Esophagus muscularis mucosa (tissue), 4 donors: Measurements from ENCODE around the gene PRKAG2. TPM values are rescaled to one million over a fixed set of nuclear protein-coding genes. Genes with fewer than 3 reads are reported as not detected.

Experiments
- DNase-seq: peaks from one replicate; pipeline ENCODE4 v3.0.0-alpha.2; 2017; ENCODE audit errors: extremely low spot score
- H3K27ac ChIP-seq, 4 donors: fragments of 200-600 bp; sonication (generic); replicated peaks in 1 of 4; 1 replicate in 3 of 4; 2 replicates in 1 of 4; pipeline ENCODE4 v1.5.1; 2016 to 2019; ENCODE audit warnings: mild to moderate bottlenecking in 1 of 4
- H3K27me3 ChIP-seq, 4 donors: fragments of 200-600 bp; sonication (generic); one replicate each; pipeline versions ENCODE4 v1.5.1 to v1.6.0; 2016 to 2019
- H3K36me3 ChIP-seq, 4 donors: fragments of 200-600 bp; sonication (generic); one replicate each; pipeline ENCODE4 v1.5.1; 2016 to 2019
- H3K4me1 ChIP-seq, 4 donors: fragments of 200-600 bp; sonication (generic); one replicate each; pipeline ENCODE4 v1.5.1; 2016 to 2019
- H3K4me3 ChIP-seq, 4 donors: fragments of 200-600 bp; sonication (generic); 1 replicate in 2 of 4; 2 replicates in 2 of 4; pipeline ENCODE4 v1.5.1; 2016 to 2019; ENCODE audit warnings: mild to moderate bottlenecking in 4 of 4, moderate library complexity in 1 of 4
- H3K9me3 ChIP-seq, 4 donors: fragments of 200-600 bp; sonication (generic); 1 replicate in 3 of 4; 2 replicates in 1 of 4; pipeline ENCODE4 v1.5.1; 2016 to 2019
- CTCF ChIP-seq, 3 experiments: fragments of 200-600 bp in 2 of 3; fragments of 450-650 bp in 1 of 3; sonication (generic) in 2 of 3; IDR thresholded peaks; one replicate each; pipeline ENCODE4 v1.5.1; 2017 to 2019; ENCODE audit warnings: antibody characterized with exemption in 3 of 3, mild to moderate bottlenecking in 2 of 3, moderate library complexity in 1 of 3
- EP300 ChIP-seq: sonication (generic); formaldehyde crosslinking; IDR thresholded peaks from one replicate; pipeline ENCODE4 v1.6.1; 2017; ENCODE audit warnings: antibody characterized with exemption
- POLR2A ChIP-seq: fragments of 450-650 bp; IDR thresholded peaks from one replicate; pipeline ENCODE4 v1.6.1; 2017; ENCODE audit warnings: antibody characterized with exemption, moderate library complexity, mild to moderate bottlenecking, low read depth
- POLR2AphosphoS5 ChIP-seq, 2 donors: sonication (generic); formaldehyde crosslinking; IDR thresholded peaks; one replicate each; pipeline ENCODE4 v1.6.1; 2017; ENCODE audit warnings: antibody characterized with exemption in 2 of 2
- WGBS: methylation state at CpG from one replicate; pipeline ENCODE4 v1.1.5; 2018; 5-methylcytosine and 5-hydroxymethylcytosine counted together
- intact Hi-C: fragments of 100-400 bp; cut with DNase I; formaldehyde crosslinking; loops from one replicate; pipeline ENCODE4 v1.15.1; 2023
- total RNA-seq, 4 donors: library from RNA; depleted of rRNA; stranded (reverse); fragments of >200 nt; gene quantifications; one replicate each; pipeline versions ENCODE4 v1.1.0 to v1.2.1, GENCODE V29; 2016

PRKAG2 gene
- total RNA-seq, 4 donors from 2014 or later: 51.3 to 97.2 (median 77.5) TPM

- Histone ChIP-seq H3K9me3 (no peaks in the 10 kb centered on the region), H3K27ac (peak overlapping the region in 2 of 4 donors; percentile 86 to 93), H3K27me3 (no peaks in the 10 kb centered on the region), H3K4me1 (peaks cover 47 to 59% (median 57%) of the 10 kb centered on the region in 4 donors), H3K36me3 (no peaks in the 10 kb centered on the region), H3K4me3 (no peak overlapping the region)
- WGBS: 80% methylated on average over 18 of the region's 18 CpGs
- TF ChIP-seq POLR2A: no peak
- TF ChIP-seq CTCF (IDR thresholded peaks at IDR 0.05): no peak
- intact Hi-C loops: loop anchor here (5.0 to 10.0 kb wide), 5 partner anchors 132 to 392 kb away; no protein-coding TSS in a partner anchor
- no peak for DNase-seq
Measured at GRCh38 chr7:151758622-151759540, 118.0 kb downstream of the PRKAG2 start.

GRCh38 chr7:151757274-151757673, 119.6 kb downstream of the PRKAG2 start:
- TF ChIP-seq POLR2AphosphoS5 (IDR thresholded peaks at IDR 0.05) (no peak), CTCF (IDR thresholded peaks at IDR 0.05) (no peak), POLR2A (no peak), EP300 (no peak)
- DNase-seq: no peak
- intact Hi-C loops: loop anchor here (5.0 to 10.0 kb wide), 5 partner anchors 130 to 390 kb away; no protein-coding TSS in a partner anchor
- no peaks in the 10 kb centered on the region for H3K9me3 ChIP-seq
- WGBS: 35% methylated on average over 8 of the region's 8 CpGs
- H3K36me3 ChIP-seq: no peaks in the 10 kb centered on the region
- no peaks in the 10 kb centered on the region for H3K27me3 ChIP-seq
- peaks cover 51 to 63% (median 62%) of the 10 kb centered on the region in 4 donors for H3K4me1 ChIP-seq
- peak overlapping the region; percentile 84 to 93 (median 87) for H3K27ac ChIP-seq
- no peak overlapping the region for H3K4me3 ChIP-seq

GRCh38 chr7:151756866-151757265, 120.0 kb downstream of the PRKAG2 start:
- TF ChIP-seq EP300 (no peak), CTCF (IDR thresholded peaks at IDR 0.05) (no peak), POLR2AphosphoS5 (IDR thresholded peaks at IDR 0.05) (no peak), POLR2A (no peak)
- peak overlapping the region; percentile 84 to 93 (median 87) for H3K27ac ChIP-seq
- no peaks in the 10 kb centered on the region for H3K27me3 ChIP-seq
- H3K4me1 ChIP-seq: peaks cover 51 to 63% (median 62%) of the 10 kb centered on the region in 4 donors
- H3K36me3 ChIP-seq: no peaks in the 10 kb centered on the region
- WGBS: 71% methylated on average over 12 of the region's 13 CpGs
- intact Hi-C loops: loop anchor here (5.0 to 10.0 kb wide), 5 partner anchors 130 to 390 kb away; no protein-coding TSS in a partner anchor
- no peak for DNase-seq
- no peak overlapping the region for H3K4me3 ChIP-seq
- no peaks in the 10 kb centered on the region for H3K9me3 ChIP-seq

- TF ChIP-seq CTCF (IDR thresholded peaks at IDR 0.05) (no peak), POLR2A (no peak), POLR2AphosphoS5 (IDR thresholded peaks at IDR 0.05) (peak in 1 of 2 donors; percentile 35), EP300 (no peak)
- Histone ChIP-seq H3K4me1 (peaks cover 51 to 63% (median 62%) of the 10 kb centered on the region in 4 donors), H3K27me3 (no peaks in the 10 kb centered on the region), H3K4me3 (no peak overlapping the region), H3K27ac (peak overlapping the region; percentile 84 to 93 (median 87)), H3K36me3 (no peaks in the 10 kb centered on the region), H3K9me3 (no peaks in the 10 kb centered on the region)
- DNase-seq: no peak
- WGBS: 79% methylated on average over 19 of the region's 19 CpGs
- intact Hi-C loops: loop anchor here (5.0 to 10.0 kb wide), 5 partner anchors 129 to 389 kb away; no protein-coding TSS in a partner anchor
Measured at GRCh38 chr7:151756076-151756731, 120.7 kb downstream of the PRKAG2 start.
